ENCODE measurements around the gene C9orf57. TPM values are rescaled to one million over a fixed set of nuclear protein-coding genes. Genes with fewer than 3 reads are reported as not detected.

C9orf57 gene
- total RNA-seq, 2 donors from 2014 or later: not detected

DNA sequence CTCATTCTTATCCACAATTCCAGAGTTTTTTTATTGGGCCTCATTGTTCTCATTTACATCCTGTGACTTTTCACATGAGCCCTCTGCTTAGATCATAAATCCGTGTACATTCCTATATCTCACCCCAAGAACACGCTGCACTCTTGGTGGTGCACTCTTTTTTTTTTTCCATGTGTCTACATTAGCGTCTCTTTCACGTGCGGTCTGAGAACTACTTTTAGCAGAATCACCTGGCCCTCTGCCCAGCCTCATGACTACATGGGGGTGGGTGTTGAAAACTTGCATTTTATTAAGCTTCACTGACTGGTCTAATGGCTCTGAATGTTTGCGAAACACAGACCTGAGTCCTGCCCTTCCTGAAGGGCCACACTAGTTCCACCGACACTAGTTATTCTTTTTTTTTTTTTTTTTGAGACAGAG lies 18.6 kb downstream of the C9orf57 start:
- intact Hi-C loops (cut with DNase I): loop anchor here (10.0 kb wide), 1 partner anchor 783 kb away; no protein-coding TSS in a partner anchor
- no peaks in the 10 kb centered on the region for H3K36me3 ChIP-seq
- 5% methylated on average over 7 of the region's 7 CpGs for WGBS

DNA sequence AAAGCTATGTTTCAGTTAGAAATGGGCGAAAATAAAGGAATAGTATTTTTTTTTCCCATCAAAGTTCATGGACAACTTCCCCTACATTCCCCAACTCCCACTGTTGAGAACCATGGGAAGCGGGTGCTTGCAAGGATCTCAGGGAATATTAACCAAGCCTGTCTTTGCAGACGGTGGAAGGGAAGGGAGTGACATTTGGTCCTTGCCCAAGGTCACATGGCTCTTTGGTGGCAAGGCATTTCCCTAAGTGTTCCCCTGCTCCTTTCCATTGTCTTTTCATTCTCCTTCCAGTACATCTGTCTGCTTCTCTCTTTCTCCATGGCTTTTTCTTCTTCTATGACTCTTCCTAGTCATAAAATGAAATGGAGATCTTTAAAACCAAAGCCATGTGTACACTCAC lies 19.0 kb downstream of the C9orf57 start:
- DNase-seq (ENCODE audit: low spot score): no peak
- no peaks in the 10 kb centered on the region for H3K9me3 ChIP-seq
- H3K4me3 ChIP-seq: no peak overlapping the region
- intact Hi-C loops (cut with DNase I): loop anchor here (10.0 kb wide), 1 partner anchor 783 kb away; no protein-coding TSS in a partner anchor
- no peaks in the 10 kb centered on the region for H3K27me3 ChIP-seq (replicated peaks; ENCODE audit: insufficient read depth)
- 76% methylated on average over 3 of the region's 3 CpGs for WGBS
- no peaks in the 10 kb centered on the region for H3K36me3 ChIP-seq
- H3K27ac ChIP-seq: no peak overlapping the region
- no peaks in the 10 kb centered on the region for H3K4me1 ChIP-seq (replicated peaks)
- no peak for TF ChIP-seq POLR2AphosphoS5 (IDR thresholded peaks at IDR 0.05)
- TF ChIP-seq, protein P1, sequence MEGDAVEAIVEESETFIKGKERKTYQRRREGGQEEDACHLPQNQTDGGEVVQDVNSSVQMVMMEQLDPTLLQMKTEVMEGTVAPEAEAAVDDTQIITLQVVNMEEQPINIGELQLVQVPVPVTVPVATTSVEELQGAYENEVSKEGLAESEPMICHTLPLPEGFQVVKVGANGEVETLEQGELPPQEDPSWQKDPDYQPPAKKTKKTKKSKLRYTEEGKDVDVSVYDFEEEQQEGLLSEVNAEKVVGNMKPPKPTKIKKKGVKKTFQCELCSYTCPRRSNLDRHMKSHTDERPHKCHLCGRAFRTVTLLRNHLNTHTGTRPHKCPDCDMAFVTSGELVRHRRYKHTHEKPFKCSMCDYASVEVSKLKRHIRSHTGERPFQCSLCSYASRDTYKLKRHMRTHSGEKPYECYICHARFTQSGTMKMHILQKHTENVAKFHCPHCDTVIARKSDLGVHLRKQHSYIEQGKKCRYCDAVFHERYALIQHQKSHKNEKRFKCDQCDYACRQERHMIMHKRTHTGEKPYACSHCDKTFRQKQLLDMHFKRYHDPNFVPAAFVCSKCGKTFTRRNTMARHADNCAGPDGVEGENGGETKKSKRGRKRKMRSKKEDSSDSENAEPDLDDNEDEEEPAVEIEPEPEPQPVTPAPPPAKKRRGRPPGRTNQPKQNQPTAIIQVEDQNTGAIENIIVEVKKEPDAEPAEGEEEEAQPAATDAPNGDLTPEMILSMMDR (IDR thresholded peaks at IDR 0.05): no peak
- TF ChIP-seq POLR2A (IDR thresholded peaks at IDR 0.05): no peak

More for the DNA sequence above, 18.6 kb downstream of the C9orf57 start:
- H3K27me3 ChIP-seq (replicated peaks; ENCODE audit: insufficient read depth): no peaks in the 10 kb centered on the region
- H3K4me3 ChIP-seq: no peak overlapping the region
- DNase-seq (ENCODE audit: low spot score): peak; percentile 51
- TF ChIP-seq POLR2A (IDR thresholded peaks at IDR 0.05) (no peak), POLR2AphosphoS5 (IDR thresholded peaks at IDR 0.05) (peak; percentile 41)
- H3K9me3 ChIP-seq: no peaks in the 10 kb centered on the region
- no peaks in the 10 kb centered on the region for H3K4me1 ChIP-seq (replicated peaks)
- H3K27ac ChIP-seq: peak overlapping the region in 1 of 2 donors; percentile 38

DNA sequence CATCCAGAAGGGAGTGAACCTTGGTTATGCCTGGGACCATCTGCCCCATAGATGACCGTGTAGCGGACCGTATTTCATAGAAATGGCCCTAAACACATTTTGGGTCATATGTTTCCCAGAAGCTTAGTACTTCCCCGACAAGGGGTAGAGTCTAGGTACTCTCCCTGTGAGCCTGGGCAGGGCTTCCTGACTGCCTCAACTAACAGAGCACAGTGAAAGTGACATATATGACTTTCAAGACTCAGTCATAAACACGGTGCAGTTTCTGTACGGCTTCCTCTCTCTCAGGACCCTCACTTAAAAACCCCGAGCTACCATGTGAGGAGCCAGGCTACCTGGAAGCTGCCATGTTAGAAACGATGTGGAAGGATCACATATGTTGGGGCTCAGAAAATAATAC lies 20.9 kb downstream of the C9orf57 start:
- Histone ChIP-seq H3K36me3 (no peaks in the 10 kb centered on the region), H3K9me3 (no peaks in the 10 kb centered on the region), H3K27ac (no peak overlapping the region), H3K27me3 (replicated peaks; ENCODE audit: insufficient read depth) (no peaks in the 10 kb centered on the region), H3K4me3 (no peak overlapping the region), H3K4me1 (replicated peaks) (no peaks in the 10 kb centered on the region)
- no peak for DNase-seq (ENCODE audit: low spot score)
- intact Hi-C loops (cut with DNase I): loop anchor here (2.0 kb wide), 1 partner anchor 231 kb away; no protein-coding TSS in a partner anchor
- TF ChIP-seq, protein P1 (IDR thresholded peaks at IDR 0.05): no peak
- TF ChIP-seq POLR2A (IDR thresholded peaks at IDR 0.05) (no peak), POLR2AphosphoS5 (IDR thresholded peaks at IDR 0.05) (no peak)
- 92% methylated on average over 8 of the region's 8 CpGs for WGBS

DNA sequence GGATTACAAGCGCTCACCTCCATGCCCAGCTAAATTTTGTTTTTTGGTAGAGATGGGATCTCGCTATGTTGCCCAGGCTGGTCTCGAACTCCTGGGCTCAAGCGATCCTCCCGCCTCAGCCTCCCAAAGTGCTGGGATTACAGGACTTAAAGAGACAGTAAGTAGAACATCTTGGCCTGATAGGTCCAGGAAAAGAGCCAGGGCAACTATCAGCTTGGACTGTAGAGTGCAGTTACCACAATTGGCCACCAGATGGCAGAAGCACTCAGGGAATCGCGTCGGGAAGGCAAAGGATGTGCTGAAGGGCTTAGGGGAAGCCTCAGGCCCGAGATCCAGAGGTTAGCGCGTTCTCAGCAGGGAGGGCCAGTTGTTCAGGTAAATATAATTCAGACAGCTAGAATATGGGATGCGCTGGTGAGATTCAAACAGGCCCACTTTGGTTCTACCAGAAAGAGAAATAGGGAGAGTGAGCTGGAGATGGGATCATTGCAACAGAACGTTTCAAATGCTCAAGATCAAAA lies 21.5 kb downstream of the C9orf57 start:
- no peaks in the 10 kb centered on the region for H3K36me3 ChIP-seq
- DNase-seq (ENCODE audit: low spot score): peak; percentile 65
- intact Hi-C loops (cut with DNase I): loop anchor here (2.0 kb wide), 1 partner anchor 232 kb away; no protein-coding TSS in a partner anchor
- H3K27me3 ChIP-seq (replicated peaks; ENCODE audit: insufficient read depth): no peaks in the 10 kb centered on the region
- H3K4me3 ChIP-seq: no peak overlapping the region
- WGBS: 21% methylated on average over 13 of the region's 13 CpGs
- H3K9me3 ChIP-seq: no peaks in the 10 kb centered on the region
- H3K4me1 ChIP-seq (replicated peaks): no peaks in the 10 kb centered on the region
- H3K27ac ChIP-seq: no peak overlapping the region
- TF ChIP-seq, protein P1 (IDR thresholded peaks at IDR 0.05): peak; percentile 86 to 97 (median 94)
- TF ChIP-seq POLR2A (IDR thresholded peaks at IDR 0.05) (no peak), POLR2AphosphoS5 (IDR thresholded peaks at IDR 0.05) (peak; percentile 26)

DNA sequence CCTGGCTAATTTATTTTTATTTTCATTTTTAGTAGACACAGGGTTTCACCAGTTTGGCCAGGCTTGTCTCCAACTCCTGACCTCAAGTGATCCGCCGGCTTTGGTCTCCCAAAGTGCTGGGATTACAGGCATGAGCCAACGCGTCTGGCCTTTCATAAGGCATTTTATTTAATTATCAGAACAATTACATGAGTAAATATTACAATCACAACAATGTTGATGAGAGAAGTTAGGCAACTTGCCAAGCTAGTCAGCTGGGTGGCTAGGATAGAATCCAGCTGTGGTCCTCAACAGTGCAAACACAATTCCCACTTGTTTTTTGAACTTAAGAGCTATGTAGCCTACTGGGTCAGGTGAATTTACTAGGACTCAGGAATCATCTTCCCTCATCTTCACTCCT lies 22.0 kb downstream of the C9orf57 start:
- TF ChIP-seq POLR2A (IDR thresholded peaks at IDR 0.05) (no peak), POLR2AphosphoS5 (IDR thresholded peaks at IDR 0.05) (no peak)
- TF ChIP-seq, protein P1 (IDR thresholded peaks at IDR 0.05): no peak
- no peak for DNase-seq (ENCODE audit: low spot score)
- 46% methylated on average over 4 of the region's 4 CpGs for WGBS
- intact Hi-C loops (cut with DNase I): loop anchor here (2.0 kb wide), 1 partner anchor 232 kb away; no protein-coding TSS in a partner anchor
- Histone ChIP-seq H3K4me3 (no peak overlapping the region), H3K9me3 (no peaks in the 10 kb centered on the region), H3K27ac (no peak overlapping the region), H3K27me3 (replicated peaks; ENCODE audit: insufficient read depth) (no peaks in the 10 kb centered on the region), H3K4me1 (replicated peaks) (no peaks in the 10 kb centered on the region), H3K36me3 (no peaks in the 10 kb centered on the region)
